DLD1 (cell line): ENCODE data around the gene HDAC4.

Source experiments
- in situ Hi-C: cut with HindIII; loops from 2 replicates; pipeline ENCODE4 v1.10.0; 2017; ENCODE audit warnings: low sequenced_read_pairs

The HDAC4 gene

DNA sequence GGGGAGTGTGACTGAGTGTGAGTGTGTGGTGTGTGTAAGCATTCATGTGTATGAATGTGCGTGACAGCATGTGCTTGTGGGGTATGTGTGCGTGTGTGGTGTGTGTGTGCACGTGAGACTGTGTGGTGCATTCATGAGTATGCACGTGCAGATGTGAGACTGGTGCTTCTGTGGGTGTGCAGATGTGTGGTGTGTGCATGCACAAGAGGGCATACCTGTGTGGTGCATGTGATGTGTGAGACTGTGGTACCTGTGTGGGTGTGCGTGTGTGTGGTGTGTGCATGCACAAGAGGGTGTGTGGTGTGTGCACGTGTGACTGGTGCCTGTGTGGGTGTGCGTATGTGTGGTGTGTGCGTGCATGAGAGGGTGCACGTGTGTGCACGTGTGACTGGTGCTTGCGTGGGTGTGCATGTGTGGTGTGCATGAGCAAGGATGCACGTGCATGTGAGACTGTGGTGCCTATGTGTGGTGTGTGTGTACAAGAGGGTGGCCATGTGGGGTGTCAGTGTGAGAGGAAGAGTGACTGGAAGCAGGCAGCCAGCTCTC lies 339.6 kb downstream of the HDAC4 start:
- in situ Hi-C loops, result no loop called here

DNA sequence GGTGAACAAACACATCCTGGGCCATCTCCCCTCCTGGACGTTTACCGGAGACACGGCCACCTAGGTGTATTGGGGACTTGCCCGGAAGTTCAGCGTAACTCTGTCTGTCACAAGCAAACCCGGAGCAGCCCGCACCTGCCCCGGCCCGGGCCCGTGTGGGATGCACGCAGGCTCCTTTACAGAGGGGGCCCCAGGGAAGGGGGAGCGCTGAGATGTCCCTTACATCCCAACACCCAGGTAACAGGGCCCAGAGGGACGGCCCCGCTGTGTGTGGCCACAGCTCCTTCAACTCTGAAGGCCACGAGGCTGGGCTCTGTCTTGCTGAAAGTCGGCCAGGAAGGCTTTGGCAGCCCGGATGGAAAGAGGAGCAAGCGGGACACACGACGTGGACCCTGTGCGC lies 340.1 kb downstream of the HDAC4 start:
- in situ Hi-C loops, result no loop called here

DNA sequence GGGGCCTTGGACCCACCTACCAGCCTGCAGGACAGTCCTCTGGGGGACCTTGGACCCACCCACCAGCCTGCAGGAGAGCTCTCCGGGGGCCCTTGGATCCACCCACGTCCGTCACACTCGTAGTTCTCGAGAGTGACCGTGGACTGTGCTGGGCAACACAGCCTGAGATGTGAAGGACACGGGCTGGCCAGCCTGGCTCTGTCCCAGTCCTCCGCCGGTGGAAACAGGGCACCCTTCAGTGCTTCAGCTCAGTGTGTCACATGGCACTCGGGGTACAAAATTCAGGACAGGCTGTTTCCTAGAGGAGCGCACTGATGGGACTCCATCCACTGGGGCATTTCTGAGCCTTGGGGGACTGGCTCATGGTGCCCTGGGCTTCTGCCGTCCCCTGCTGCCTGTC lies 341.0 kb downstream of the HDAC4 start:
- in situ Hi-C loops, result no loop called here

DNA sequence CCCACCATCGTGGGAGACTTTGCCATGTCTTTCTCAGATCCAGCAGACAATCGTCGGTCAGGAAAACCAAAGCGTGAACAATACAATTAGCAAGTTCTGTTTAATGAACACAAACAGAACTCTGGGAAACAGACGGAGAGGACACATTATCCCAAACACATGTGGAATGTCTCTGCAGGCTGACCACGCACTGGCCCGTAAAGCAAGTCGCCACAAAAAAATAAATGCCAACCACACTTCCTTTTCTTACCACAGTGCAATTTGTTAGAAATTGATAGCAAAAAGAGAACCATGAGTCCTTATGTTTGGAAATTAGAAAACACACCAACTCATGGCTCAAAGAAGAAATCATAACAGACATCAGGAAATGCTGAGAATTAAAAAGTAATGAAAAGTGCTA lies 342.1 kb downstream of the HDAC4 start:
- in situ Hi-C loops, result no loop called here

DNA sequence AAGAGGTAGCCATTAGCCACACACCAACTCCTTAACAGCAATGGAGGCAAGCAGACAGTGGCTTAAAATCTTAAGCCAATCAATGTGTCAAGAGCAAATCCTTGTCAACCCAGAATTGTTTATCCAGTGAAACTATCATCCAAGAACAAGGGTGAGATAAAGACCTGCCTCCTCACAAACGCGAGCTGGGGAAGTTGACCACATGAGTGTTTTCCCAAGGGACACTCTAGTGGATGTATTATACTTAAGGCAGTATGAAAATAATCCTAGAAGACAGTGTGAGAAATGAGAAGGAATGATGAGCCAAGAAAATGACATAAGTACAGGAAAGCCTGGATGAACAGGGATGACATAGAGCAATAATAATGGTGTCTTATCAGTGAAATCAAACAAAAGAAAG lies 343.3 kb downstream of the HDAC4 start:
- in situ Hi-C loops, result no loop called here

DNA sequence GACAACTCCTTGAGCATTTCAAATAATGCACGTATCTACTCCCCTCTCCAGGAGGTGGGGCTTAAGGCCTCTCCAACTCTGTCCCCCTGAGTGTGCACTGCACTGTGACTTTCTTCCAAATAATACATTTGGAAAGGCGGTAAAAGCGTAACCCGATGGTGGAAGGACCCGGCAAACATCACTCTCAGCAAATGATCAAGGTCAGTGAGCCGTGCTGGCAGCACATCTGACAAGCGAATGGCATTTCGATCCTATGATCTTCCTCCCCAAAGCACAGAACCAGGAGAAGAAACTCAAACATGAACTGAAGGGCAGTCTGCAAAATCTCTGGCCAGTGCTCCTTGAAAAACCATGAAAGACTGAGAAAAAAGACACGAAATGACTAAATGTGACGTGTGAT lies 344.2 kb downstream of the HDAC4 start:
- in situ Hi-C loops, result no loop called here

DNA sequence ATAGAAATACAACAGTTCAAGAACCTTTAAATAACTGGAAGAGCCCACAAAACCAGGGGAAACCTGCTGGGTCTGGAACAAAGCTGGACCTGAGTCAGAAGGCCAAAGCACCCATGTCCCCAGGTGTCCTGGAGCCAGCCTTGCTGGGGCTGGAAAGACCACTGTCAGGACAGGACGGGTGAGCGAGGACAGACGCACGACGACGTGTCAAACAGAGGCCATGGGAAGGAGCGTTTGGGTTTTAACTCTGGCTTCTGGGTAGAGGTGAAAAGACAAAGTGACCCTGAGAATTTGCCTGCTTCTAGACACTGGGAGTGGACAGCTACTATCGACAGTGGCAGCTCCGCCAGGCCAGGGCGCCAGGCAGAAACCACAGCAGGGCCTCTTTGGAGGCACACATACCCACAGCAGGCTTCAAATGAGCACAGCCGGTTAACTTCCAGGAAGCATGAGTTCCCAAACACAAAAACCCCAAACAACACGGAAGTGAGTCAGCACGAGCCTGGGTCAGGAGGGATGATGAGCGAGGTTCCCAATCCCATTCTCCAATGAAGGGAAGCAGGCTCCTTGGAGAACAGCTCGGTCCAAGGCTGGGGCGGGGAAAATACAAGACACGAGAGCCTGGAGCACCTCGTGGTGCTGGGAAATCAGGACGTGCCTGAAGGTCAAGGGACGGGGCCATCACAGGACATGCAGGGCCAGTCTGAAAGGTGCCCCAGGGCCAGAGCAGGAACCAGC lies 344.9 kb downstream of the HDAC4 start:
- in situ Hi-C loops, result no loop called here

DNA sequence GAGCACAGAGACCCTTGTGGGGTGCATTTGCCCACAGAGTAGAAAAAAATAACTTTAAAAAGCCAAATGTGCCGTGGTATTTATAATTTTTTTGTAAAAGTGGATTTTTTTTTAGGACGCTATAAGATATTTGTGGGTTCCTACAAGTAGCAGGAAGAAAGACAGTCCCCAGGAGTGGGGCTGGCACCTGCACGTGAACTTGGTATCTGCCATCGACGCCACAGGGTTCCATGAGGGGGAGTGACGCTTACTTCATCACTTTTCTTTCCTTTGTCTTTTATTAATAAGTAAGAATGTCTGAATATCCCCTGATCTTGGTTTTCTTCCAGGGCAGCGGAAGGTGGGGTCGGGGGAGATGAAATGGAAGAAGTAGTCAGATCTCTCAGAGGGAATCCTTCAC lies 345.9 kb downstream of the HDAC4 start:
- in situ Hi-C loops, result no loop called here

DNA sequence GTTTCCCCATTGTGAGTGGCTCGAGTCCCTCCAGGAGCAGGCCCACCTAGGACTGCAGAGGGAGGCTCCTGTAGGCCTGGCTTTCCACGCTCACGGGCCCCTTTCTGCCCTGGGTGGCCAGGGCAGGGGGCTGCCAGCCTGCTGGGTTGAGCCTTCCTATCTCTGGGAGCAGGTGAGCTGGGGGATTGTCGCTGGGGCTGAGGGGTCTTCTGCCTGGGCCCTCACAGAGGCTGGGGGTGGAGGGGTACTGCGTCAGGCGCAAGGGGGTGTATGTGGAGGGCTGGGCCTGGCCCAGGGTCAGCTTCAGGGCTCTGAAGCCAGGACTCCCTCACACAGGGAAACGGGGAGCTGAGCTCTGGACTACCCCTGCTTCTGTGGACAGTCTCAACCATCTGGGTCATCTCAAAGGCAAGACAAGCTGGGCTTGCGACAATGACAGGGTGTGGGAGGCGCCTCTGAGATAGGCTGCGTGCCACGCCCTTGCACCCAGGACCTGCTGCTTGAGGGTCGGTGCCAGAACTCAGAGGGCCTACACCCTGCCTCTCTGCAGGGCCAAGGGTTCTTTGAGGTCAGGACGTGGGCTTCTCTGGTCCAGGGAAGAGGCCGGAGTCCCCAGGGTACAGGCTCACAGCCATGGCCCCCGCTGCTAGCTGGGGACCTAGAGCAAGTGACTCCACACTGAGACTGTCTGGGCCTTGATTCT lies 346.9 kb downstream of the HDAC4 start:
- in situ Hi-C loops, result no loop called here

DNA sequence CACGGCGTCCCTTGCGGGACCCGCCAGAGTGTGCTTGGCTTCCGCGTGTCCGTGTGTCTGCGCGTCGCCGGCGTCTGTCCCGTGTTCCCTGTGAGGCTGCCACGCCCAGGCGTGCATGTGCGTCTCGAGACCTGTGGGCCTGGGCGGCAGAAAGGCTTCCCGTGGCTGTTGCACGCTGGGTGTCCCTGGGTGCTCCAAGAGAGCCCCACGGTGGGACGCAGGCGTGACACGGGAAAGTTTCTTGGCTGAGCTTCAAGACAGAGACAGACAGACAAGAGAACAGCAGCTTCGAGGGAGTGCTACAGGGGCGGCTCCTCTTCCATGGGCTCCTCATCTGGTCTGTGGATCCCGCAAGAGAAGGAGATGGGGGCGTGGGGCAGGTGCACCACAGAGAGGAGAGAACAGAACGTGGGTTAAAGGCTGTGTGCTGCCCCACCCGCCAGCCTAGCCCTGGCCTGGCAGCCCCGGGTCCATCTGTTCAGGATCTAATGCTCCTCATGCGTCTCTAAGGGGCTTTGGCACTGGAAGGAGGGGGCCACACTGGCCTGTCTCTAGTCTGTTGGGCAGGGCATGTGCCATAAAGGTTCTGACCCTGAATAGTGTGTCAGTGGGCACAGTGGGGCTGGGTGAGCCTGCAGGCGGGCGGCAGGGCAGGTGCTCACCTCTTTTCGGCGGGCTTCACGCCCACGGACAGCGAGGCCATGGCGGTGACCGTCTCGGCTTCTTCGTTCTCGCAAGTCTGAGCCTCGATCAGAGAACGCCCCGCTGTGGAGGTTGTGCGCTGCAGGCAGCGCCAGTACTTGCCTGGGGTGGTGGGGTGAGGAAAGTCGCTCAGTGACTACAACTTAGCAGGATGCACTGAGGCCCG lies 347.8 kb downstream of the HDAC4 start:
- in situ Hi-C loops, result no loop called here

DNA sequence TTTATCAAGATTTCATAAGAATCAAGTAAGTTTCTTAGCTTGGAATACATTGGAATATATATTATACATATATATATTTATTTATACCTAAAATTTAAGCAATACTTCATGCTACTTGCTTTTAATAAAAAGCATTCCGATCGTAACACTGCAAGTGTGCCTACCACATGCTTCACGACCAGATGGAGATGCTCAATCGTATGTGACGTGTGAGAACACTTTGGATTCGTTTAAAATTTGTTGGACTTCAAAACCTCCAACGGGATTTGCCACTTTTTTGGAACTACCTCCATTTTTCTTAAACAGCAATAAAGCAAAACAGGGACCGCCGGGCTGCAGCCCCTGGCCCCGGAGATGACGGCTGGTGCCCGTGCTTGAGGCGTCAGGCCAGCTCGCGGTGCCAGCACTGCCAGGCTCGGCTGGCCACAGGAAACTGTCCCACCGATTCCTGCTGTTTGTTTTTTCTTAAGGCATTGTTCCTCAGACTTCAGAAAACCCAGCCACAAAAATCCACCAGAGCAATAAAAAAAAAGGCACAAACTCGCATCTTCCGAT lies 348.9 kb downstream of the HDAC4 start:
- in situ Hi-C loops, result no loop called here

DNA sequence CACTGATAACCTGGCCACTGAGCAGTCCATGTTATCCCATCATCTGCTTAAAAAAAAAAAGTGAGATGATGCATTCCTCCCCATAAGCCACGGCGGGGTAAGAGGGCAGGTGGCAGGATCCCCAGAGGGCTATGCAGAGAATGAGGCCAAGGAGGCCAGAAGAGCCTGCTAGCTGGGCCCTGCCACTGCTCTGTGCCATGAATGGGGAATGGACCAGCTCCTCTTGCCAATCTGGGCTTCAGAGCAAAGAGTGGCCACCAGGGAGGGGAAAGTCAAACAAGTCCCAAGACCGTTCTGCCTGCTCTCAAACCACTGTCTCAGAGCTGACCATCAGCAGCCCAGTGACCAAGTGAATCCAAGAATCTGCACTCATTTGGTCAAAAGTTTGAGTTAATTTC lies 350.6 kb downstream of the HDAC4 start:
- in situ Hi-C loops, result no loop called here

DNA sequence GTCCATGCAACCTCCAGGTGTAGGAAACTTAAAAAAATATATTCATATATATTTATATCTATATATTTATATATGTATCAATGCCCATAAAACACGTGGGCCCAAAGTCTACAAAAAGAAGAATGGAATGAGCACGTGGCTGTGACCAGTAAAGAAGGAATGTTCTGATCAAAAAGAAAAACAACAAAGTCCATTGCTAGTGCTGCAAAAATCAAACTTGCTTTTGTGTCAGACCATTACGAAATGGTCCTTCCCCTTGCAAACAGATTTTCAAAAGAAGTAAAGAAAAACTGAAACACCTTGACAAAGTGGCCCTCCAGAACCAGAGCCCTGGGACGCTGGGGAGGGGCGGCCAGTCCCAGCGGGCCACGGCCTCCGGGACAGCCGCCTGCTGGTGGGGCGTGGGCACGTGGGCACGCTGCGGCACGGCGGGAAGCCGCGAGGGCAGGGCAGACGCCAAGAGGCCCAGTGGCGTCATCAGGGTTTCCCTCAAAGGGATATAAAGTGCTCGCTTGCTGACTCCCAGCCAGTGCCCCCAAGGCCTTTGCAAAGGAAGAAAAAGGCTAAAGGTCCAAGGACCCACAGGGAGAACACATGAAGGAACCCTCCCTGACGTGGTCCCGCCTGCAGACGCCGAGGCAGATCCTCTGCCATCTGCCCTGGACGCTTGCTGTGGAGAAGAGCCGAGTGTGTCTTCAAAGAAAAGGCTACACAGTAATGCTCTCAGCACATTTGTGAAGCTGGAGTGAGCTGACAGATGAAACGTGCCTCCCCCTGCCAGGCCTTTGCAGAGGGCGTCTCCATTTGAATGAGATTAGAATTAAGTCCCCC lies 351.2 kb downstream of the HDAC4 start:
- in situ Hi-C loops, result no loop called here

DNA sequence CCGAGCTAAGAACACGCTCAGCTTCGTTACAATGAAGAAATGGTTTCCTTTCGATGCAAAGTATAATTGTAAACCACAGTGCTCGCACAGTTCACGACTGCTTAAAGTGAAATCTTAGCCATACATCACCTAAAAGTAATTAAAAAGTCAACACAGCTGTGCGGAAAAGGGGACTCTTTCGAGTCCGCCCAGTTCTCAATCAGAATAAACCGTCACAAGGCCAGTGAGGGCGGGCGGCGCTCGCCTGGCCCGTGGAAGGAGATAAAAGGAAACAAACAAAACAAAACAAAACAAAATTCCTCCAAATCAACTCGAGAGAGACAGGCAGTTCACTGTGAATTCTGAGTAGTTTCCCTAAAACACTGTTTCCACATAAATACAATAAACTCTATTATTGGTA lies 352.1 kb downstream of the HDAC4 start:
- in situ Hi-C loops, result no loop called here

DNA sequence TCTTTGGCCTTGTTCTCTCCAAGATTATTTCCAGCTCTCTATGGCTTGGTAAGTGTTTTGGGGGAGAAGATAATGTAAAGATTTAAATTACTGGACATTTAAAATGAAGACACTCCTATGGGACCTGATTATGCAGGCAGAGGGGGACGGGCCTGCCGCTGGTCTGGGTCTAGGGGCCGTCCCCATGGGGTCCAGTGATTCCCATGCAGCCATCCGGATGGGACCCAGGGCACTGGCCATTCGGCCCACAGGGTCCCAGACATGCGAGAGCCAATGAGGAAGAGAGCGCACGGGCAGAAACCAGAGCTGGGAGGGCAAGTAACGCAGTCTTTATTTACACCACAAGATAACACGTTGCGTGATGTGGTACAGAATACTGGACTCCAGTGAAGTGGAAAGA lies 353.0 kb downstream of the HDAC4 start:
- in situ Hi-C loops, result no loop called here

DNA sequence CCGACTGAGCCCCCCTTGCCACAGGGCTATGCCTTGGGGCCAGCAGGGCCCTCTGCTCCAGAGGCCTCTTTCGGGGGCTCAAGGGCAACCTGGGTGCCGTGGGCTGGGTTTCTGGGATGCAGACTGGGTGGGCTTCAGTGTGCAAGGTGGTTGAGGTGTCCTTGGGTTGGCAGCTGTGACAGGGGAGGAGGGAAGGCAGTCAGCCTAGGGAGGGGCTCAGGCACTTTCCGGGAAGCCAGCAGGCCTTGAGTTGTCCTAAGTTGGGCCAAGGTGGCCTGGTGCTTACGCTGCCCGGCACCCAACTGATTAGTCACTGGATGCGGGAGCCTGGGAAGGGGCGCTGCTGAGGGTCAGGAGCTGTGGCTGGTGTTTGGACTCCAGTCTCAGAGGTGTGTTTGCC lies 353.4 kb downstream of the HDAC4 start:
- in situ Hi-C loops, result no loop called here

DNA sequence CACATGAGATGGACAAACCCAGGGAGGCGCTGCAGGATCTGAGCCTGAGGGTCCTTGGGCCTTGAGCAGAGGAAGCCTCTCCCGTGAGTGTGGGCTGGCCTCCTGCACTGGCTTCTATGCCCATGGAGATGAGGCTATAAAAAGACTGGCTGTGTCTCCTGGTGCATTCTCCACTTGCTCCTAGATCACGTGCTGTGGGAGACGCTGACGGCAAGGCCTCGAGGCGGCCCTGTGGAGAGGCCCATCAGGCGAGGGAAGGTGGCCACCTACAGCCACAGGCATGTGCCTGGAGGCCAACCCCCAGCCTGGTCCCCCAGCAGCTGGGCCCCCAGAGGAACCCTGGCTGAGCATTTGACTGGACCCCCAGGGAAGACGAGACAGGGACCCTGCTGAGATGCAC lies 354.0 kb downstream of the HDAC4 start:
- in situ Hi-C loops, result no loop called here

DNA sequence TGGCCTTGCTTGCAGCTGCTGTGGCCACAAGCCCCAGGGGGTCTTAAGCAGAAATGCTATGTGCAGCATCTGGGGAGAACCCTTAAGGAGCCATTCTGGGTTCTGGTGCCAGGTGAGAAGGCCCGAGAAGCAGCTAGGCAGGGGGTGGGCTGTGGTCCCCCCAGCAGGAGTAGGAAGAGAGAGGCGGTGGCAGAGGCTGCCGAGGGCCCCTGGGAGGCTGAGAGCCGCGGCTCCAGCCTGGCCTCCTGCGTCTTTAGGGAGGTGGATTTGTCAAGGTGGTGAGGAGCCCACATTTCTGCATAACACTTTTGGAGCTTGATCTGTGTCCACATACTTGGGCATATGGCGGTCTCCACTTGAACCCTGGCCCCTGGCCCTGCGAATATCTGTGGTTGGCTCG lies 356.5 kb downstream of the HDAC4 start:
- in situ Hi-C loops, result no loop called here

DNA sequence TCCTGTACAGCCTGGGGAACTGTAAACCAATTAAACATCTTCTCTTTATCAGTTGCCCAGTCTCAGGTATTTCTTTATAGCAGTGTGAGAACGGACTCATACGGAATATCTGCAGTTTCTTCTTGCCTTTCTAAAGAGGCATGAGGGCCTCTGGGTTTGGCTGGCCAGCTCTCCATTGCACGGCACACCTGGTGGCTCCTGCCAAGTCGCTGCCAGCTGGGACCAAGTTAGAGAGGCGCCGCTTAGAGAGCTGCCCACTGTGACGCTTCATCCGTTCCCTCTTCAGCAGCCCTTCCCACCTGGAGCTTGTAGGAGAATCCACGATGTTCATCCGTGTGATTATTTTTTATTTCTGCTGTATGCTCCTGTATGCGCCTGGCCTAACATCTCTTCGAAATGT lies 357.5 kb downstream of the HDAC4 start:
- in situ Hi-C loops, result no loop called here

DNA sequence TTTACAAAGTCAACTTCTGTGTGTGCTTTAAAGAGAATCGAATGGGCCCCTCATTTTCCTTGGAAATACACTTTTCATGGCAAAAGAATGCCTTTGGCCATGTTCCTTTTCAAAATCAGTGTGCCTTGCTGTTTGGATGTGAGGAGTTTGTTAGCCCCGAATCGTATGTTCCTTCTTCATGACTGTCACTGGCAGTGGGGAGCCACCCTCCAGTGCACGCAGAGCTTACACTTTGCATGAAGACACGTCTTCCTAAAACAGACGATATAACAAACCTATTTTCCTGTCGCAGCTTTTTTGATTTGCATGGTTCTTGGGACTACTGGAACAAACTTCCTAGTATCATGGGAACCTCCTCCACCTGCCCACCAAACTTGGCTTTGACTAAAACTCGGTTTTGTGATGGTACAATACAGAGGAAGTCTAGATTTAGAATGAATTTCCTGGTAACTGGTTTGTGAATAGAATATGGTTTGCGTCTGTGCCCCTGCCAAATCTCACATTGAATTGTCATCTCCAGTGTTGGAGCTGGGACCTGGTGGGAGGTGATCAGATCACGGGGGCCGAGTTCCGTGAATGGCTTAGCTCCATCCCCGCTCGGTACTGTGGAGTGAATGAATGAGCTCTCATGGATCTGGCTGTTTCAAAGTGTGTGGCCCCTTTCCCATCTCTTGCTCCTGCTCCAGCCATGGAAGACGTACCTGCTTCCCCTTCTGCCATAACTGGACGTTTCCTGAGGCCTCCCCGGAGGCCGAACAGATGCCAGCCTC lies 358.1 kb downstream of the HDAC4 start:
- in situ Hi-C loops, result no loop called here
